Putamen (tissue), 1 donor: ENCODE results near the gene SNRK.

Source experiments
- DNase-seq: peaks from one replicate; pipeline ENCODE4 v3.0.0-alpha.2; 2016; ENCODE audit warnings: low spot score

SNRK gene

GRCh38 chr3:43268636-43269035 lies 17.7 kb upstream of the SNRK start:
- DNase-seq, result no peak

- DNase-seq, result no peak
Measured at GRCh38 chr3:43270078-43270477, 16.3 kb upstream of the SNRK start.

- peak; percentile 5 for DNase-seq
Measured at GRCh38 chr3:43273416-43273815, 12.9 kb upstream of the SNRK start.

DNA sequence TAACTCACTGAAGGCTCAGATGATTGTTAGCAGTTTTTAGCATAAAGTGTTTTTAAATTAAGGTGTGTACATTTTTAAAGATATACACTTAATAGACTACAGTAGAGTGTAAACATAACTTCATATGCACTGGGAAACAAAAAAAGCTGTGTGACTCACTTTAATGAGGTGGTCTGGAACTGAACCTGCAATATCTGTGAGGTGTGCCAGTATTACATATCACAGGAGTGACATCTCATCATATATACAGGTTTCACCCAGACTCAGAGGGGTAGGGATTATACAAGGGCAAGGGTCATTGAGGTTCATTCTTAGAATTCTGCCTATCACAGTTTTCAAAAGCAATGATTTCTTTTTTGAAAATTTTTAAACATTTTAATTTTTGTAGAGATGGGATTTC lies 7.3 kb upstream of the SNRK start:
- DNase-seq, result no peak

GRCh38 chr3:43279532-43279931 lies 6.8 kb upstream of the SNRK start:
- no peak for DNase-seq

- no peak for DNase-seq
Measured at GRCh38 chr3:43281020-43281419, 5.3 kb upstream of the SNRK start.

DNA sequence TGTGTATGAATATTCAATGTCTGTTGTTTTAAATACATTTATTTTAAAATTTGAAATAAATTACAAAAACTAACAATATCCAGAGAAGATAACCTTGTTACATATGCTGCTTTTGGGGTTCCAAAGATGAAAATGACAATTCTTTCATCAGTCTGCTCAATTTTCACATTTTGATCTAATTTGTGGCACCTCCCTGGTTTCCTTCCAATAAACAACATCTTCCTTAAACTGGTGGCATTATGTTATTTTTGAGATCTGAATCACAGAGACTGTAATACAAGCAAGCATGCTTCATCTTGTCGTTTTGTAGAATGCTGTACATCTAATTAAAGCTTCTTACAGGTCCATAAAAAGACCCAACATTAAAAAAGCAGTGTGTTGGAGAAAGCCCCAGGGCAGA lies 2.2 kb upstream of the SNRK start:
- DNase-seq, result no peak

DNA sequence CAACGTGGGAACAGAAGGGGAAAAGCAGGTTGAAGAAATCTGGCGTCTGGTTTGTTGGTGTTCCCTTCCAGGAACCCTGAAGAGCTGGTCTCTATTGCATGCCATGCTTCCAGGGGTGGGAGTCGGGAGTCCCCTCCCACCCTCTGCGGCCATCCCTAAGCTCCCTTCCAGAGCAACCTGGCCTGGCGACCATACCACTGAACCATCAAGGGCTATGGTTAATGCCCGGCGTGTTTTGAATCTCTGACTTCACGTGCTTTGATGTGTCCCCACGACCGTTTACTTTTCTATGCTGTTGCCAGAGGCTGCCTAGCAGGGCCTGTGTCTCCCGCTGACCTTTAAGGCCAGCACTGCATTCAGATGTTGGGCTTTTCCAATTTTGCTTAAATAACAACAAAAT lies 696 bp upstream of the SNRK start:
- DNase-seq, result peak; percentile 2

DNA sequence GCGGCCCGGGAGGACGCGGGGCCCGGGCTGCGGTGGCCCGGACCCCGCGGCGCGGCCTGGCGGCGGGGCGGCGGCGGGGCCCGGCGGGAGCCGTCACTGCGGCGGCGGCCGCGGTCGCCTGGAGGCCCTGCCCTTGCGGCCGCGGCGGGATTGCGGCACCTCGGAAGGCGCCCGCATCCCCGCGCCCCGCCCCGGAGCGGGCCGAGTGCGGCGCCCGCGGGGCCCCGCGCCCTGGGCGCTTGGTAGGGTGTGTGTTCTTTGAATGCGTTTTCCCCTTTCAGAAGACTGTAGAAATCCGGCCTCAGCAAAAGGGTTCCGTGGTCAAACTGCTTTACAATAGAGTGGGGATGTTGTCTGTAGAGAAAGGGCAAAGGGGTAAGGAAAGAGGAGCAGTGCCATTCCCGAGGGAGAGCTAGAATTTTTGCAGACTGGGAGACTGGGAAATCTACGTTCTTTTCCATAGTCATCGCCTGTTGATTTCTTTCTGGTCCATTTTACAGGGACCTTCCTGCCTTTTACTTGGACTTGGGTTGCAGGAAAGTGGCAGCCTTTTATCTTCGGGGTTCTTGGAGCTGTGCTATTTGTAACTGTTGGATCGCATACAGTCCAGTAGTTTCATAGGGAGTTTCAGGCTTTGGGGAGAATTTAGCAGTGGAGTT lies 630 bp downstream of the SNRK start:
- peak; percentile 14 for DNase-seq

DNA sequence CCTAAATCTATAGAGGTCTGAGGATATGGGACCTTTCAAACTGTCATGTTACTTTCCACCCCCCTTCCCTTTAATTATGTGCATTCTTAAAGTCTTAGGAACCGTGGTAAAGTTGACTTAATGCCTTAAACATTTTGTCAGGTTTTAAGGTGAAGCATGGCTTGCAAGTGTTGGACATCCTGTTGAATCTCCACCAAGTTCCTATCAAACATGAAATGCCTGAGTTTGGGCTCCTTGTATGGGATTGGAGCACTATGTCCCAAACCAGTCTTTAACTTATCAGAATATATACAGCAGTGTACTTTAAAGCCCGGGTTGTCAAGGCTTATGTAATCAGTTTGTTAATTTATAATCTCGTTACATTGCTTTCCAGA lies 1.1 kb downstream of the SNRK start:
- peak; percentile 17 for DNase-seq

GRCh38 chr3:43288366-43288765 lies 2.0 kb downstream of the SNRK start:
- no peak for DNase-seq

DNA sequence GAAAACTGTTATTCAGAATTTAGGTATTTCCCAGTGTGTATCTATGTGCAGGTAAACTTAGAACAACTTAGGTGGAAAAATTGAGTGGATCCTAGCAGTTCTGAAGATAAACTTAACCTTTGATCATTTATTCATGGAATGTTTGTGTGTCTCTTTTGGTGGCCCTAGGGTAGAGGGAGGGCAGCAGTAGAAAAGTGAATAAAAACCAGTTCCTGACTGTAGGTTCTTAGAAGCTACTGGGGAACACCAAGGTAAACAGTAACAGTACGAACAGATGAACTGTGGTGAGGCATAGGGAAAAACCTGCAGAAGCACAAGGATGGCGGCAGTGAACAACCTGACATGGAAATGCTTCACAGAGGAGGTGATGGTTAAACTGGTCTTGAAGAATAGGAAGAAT lies 2.5 kb downstream of the SNRK start:
- no peak for DNase-seq

- DNase-seq, result no peak
Measured at GRCh38 chr3:43289401-43289800, 3.1 kb downstream of the SNRK start.

DNA sequence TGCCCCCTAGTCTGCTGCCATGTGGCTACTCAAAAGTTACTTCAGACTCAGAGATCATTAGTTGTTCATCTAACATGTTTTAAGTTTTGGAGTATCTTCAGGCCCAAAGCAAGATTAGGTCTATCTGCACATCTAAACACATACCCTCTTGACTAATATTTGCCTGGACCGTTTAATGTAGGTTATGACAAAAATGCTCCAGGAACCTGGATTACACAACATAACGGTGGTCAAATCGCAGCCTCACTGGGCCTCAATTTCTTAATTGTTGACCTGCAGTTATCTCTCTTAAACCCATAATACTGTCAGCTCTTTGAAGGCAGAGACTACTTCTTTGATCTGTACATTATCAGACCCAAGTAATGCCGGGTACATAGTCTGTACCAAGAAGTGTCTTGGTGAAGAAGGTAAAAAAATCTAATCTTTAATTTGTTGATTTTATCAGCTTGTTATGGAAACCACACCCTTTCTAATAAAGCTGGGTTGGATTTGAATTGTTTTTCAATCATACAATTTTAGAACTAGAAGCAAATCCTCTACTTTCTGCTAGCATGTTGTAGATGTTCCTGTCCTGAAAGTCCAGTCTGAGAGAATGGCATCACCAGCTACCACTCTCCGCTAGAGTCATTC lies 3.6 kb downstream of the SNRK start:
- DNase-seq, result no peak

- no peak for DNase-seq
Measured at GRCh38 chr3:43290956-43291355, 4.6 kb downstream of the SNRK start.

- DNase-seq, result no peak
Measured at GRCh38 chr3:43291546-43291945, 5.2 kb downstream of the SNRK start.

- no peak for DNase-seq
Measured at GRCh38 chr3:43294975-43295374, 8.6 kb downstream of the SNRK start.

DNA sequence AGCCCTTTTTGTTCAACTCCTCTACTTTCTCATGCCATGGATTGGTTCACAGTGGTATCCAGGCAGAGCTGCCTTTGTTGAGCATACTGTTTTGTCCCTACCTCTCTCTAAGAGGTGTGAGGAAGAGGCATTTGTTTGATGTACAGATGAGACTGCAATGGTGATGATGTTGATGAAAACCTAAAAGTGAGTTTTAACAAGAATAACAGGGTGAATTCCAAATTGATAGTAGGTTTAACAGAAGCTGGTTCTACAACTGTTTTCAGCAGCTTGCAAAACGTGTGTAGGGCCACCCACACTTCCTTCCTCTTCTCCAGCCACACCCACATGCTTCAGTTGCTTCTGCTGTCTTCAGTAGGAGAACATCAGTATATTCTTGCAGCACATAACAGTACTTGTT lies 10.2 kb downstream of the SNRK start:
- DNase-seq, result no peak

DNA sequence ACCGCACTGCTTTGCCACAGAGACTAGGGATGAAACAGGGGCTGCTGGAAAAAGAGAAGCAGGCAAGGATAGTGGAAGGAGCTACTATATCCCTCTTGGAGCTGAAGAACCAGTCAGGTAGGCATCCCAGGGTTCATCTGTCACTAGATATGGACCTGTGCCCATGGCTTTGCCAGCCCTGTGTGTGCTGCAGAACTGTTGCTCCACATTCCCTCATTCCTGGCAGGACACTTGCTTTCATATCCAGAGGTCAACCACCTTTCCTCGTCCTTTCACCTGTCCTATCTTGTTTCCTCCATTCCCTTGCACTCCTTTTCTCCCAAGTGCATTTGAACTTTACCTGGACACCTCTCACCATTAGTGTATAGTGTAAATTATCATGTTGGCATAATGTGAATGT lies 12.0 kb downstream of the SNRK start:
- no peak for DNase-seq

DNA sequence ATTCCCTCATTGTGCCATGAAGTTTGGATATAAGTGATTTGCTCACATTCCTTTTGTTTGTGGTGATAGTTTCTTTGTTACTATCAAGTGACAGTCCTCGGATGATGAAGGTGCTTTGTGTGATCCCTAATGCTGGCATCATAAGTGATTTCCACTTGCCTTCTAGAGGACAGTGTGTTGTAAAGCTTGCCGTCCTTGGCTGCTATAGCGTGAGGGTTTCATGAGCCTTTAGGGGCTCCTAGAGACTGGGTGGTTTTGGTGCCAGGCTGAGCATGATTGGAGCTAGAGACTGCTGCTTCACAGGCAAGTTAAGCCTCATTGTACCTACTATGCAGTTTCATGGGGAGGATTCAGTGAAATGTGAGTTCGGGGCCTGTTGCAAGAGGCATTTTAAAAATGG lies 12.4 kb downstream of the SNRK start:
- DNase-seq, result no peak

GRCh38 chr3:43302116-43302880 lies 16.0 kb downstream of the SNRK start:
- no peak for DNase-seq

GRCh38 chr3:43304126-43304525 lies 17.8 kb downstream of the SNRK start:
- no peak for DNase-seq

- DNase-seq, result no peak
Measured at GRCh38 chr3:43307226-43307625, 20.9 kb downstream of the SNRK start.

DNA sequence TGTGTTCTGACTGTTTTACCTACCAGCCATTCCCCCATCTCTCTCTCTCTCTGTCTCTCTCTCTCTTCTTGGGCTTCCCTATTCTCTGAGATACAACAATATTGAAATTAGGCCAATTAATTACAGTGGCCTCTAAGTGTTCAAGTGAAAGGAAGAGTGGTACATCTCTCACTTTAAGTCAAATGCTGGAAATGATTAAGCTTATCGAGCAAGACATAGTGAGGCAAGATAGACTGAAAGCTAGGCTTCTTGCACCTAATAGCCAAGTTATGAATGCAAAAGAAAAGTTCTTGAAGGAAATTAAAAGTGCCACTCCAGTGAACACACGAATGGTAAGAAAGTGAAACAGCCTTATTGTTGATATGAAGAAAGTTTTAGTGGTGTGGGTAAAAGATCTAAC lies 21.3 kb downstream of the SNRK start:
- DNase-seq, result no peak
